ENCODE results near the gene DDIT3. TPM values are rescaled to one million over a fixed set of nuclear protein-coding genes. Genes with fewer than 3 reads are reported as not detected.

DDIT3 gene
- total and polyA plus RNA-seq, 7 experiments from 2014 or later, result 15.9 to 124 (median 48.8) TPM

GRCh38 chr12:57543581-57543980, 23.3 kb upstream of the DDIT3 start:
- Mint-ChIP-seq H3K36me3 (peaks cover 0 to 7% (median 3%) of the 10 kb centered on the region in 5 donors), H3K27ac (peak overlapping the region in 5 of 9 donors; percentile 22 to 87 (median 52)), H3K4me3 (no peak overlapping the region), H3K27me3 (peaks cover 0 to 9% (median 0%) of the 10 kb centered on the region in 5 donors), H3K4me1 (peaks cover 30 to 51% (median 39%) of the 10 kb centered on the region in 7 donors), H3K9me3 (no peaks in the 10 kb centered on the region)
- Histone ChIP-seq H3K4me3 (ENCODE audit: low read length) (no peak overlapping the region), H3K4me1 (ENCODE audit: control insufficient read depth in 2 of 2, insufficient read depth in 2 of 2, low read length in 2 of 2) (peaks cover 10 to 12% of the 10 kb centered on the region in 2 donors), H3K27ac (ENCODE audit: low read depth, low read length) (peak overlapping the region; percentile 24), H3K9me3 (ENCODE audit: control insufficient read depth in 2 of 3, low read length in 3 of 3) (no peaks in the 10 kb centered on the region), H3K36me3 (ENCODE audit: control insufficient read depth in 2 of 3, insufficient read depth in 3 of 3, low read length in 3 of 3) (peaks cover 0 to 12% (median 0%) of the 10 kb centered on the region in 3 experiments), H3K27me3 (ENCODE audit: control insufficient read depth in 2 of 2, insufficient read depth in 2 of 2, low read length in 2 of 2) (no peaks in the 10 kb centered on the region)
- ChIA-PET CTCF (no interaction called here), POLR2A (interaction anchor here (0.6 to 1.0 kb wide), 3 partner anchors 13 to 205 kb away, joined by 3 read pairs; no protein-coding TSS in a partner anchor)
- ATAC-seq, result no peak
- DNase-seq, result no peak
- intact Hi-C loops (cut with micrococcal nuclease), result no loop called here

GRCh38 chr12:57541717-57542116, 21.4 kb upstream of the DDIT3 start:
- H3K4me3 Mint-ChIP-seq, result no peak overlapping the region
- Histone ChIP-seq H3K36me3 (ENCODE audit: control insufficient read depth in 2 of 3, insufficient read depth in 3 of 3, low read length in 3 of 3) (peaks cover 0 to 16% (median 0%) of the 10 kb centered on the region in 3 experiments), H3K4me3 (ENCODE audit: low read length) (no peak overlapping the region), H3K27ac (ENCODE audit: low read depth, low read length) (no peak overlapping the region), H3K9me3 (ENCODE audit: control insufficient read depth in 2 of 3, low read length in 3 of 3) (no peaks in the 10 kb centered on the region), H3K27me3 (ENCODE audit: control insufficient read depth in 2 of 2, insufficient read depth in 2 of 2, low read length in 2 of 2) (no peaks in the 10 kb centered on the region), H3K4me1 (ENCODE audit: control insufficient read depth in 2 of 2, insufficient read depth in 2 of 2, low read length in 2 of 2) (peaks cover 8 to 10% of the 10 kb centered on the region in 2 donors)
- H3K36me3 Mint-ChIP-seq, result peaks cover 0 to 10% (median 6%) of the 10 kb centered on the region in 5 donors
- no peaks in the 10 kb centered on the region for H3K9me3 Mint-ChIP-seq
- ATAC-seq (no peak), DNase-seq (no peak)
- peaks cover 22 to 41% (median 33%) of the 10 kb centered on the region in 7 donors for H3K4me1 Mint-ChIP-seq
- H3K27me3 Mint-ChIP-seq, result no peaks in the 10 kb centered on the region
- H3K27ac Mint-ChIP-seq, result no peak overlapping the region
- CTCF ChIA-PET, result no interaction called here
- POLR2A ChIA-PET, result interaction anchor here (1.5 kb wide), 2 partner anchors 56 to 62 kb away, joined by 3 to 4 read pairs; partner anchors contain the start of gene ARHGAP9
- intact Hi-C loops (cut with micrococcal nuclease), result no loop called here

- H3K4me1 ChIP-seq (ENCODE audit: control insufficient read depth in 2 of 2, insufficient read depth in 2 of 2, low read length in 2 of 2), result peaks cover 3% of the 10 kb centered on the region in 2 donors
- no peak overlapping the region for H3K27ac ChIP-seq (ENCODE audit: low read depth, low read length)
- intact Hi-C loops (cut with micrococcal nuclease), result no loop called here
- no peaks in the 10 kb centered on the region for H3K27me3 Mint-ChIP-seq
- POLR2A ChIA-PET, result interaction anchor here (1.0 to 1.8 kb wide), 4 partner anchors 10 to 61 kb away, joined by 3 to 5 read pairs (median 4); partner anchors contain the start of gene ARHGAP9
- H3K4me3 Mint-ChIP-seq, result no peak overlapping the region
- CTCF ChIA-PET, result interaction anchor here (0.7 kb wide), 1 partner anchor 430 kb away, joined by 3 read pairs; the partner anchor contains the start of gene STAT6
- DNase-seq (no peak), ATAC-seq (no peak)
- no peak overlapping the region for H3K4me3 ChIP-seq (ENCODE audit: low read length)
- peaks cover 0 to 15% (median 0%) of the 10 kb centered on the region in 3 experiments for H3K36me3 ChIP-seq (ENCODE audit: control insufficient read depth in 2 of 3, insufficient read depth in 3 of 3, low read length in 3 of 3)
- H3K27ac Mint-ChIP-seq, result peak overlapping the region in 1 of 9 donors; percentile 7
- peaks cover 0 to 10% (median 6%) of the 10 kb centered on the region in 5 donors for H3K36me3 Mint-ChIP-seq
- H3K9me3 ChIP-seq (ENCODE audit: control insufficient read depth in 2 of 3, low read length in 3 of 3), result no peaks in the 10 kb centered on the region
- H3K4me1 Mint-ChIP-seq, result peaks cover 16 to 34% (median 28%) of the 10 kb centered on the region in 7 donors
- no peaks in the 10 kb centered on the region for H3K27me3 ChIP-seq (ENCODE audit: control insufficient read depth in 2 of 2, insufficient read depth in 2 of 2, low read length in 2 of 2)
- H3K9me3 Mint-ChIP-seq, result no peaks in the 10 kb centered on the region
Observed at GRCh38 chr12:57541001-57541400, 20.7 kb upstream of the DDIT3 start.

DNA sequence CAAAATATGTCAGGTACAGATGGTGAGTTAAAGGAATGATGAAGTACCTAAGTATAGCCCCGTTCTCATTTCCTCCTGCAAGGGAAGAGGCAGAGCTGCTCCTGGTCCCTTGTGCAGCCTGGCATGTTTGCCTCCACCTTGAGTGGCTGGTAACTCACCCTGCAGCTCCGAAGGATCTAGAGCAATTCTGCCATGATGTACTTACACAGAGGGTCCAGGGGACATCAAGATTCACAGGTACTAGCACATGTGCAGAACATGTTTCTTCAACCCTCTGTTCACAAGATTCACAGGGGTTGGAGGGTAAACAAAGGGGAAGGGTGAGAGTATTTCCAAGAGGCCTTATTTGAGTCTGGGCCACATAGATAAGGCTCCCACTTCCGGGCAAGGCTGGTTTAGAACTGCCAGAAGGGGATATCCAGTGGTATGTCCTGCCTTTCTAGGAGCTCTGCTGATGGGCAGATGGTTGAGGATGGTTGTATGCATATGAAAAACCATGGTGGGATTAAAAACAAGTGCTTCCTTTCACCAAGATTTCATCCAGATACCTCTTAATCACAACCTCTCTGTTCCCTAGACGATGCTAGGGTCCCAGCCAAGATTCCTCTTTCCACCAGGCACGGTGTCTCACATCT, 18.9 kb upstream of the DDIT3 start:
- CTCF ChIA-PET, result interaction anchor here (1.1 kb wide), 1 partner anchor 15 kb away, joined by 3 read pairs; no protein-coding TSS in a partner anchor
- intact Hi-C loops (cut with micrococcal nuclease), result no loop called here
- no peaks in the 10 kb centered on the region for H3K9me3 Mint-ChIP-seq
- H3K4me3 Mint-ChIP-seq, result no peak overlapping the region
- H3K4me1 Mint-ChIP-seq, result peaks cover 6 to 19% (median 14%) of the 10 kb centered on the region in 7 donors
- H3K36me3 Mint-ChIP-seq, result peaks cover 0 to 19% (median 7%) of the 10 kb centered on the region in 5 donors
- H3K27me3 ChIP-seq (ENCODE audit: control insufficient read depth in 2 of 2, insufficient read depth in 2 of 2, low read length in 2 of 2), result no peaks in the 10 kb centered on the region
- POLR2A ChIA-PET, result interaction anchor here (1.8 to 2.0 kb wide), 2 partner anchors 15 kb away, joined by 5 to 6 read pairs; no protein-coding TSS in a partner anchor
- H3K9me3 ChIP-seq (ENCODE audit: control insufficient read depth in 2 of 3, low read length in 3 of 3), result no peaks in the 10 kb centered on the region
- no peak overlapping the region for H3K4me3 ChIP-seq (ENCODE audit: low read length)
- peak overlapping the region in 1 of 9 donors; percentile 60 for H3K27ac Mint-ChIP-seq
- H3K27ac ChIP-seq (ENCODE audit: low read depth, low read length), result no peak overlapping the region
- H3K36me3 ChIP-seq (ENCODE audit: control insufficient read depth in 2 of 3, insufficient read depth in 3 of 3, low read length in 3 of 3), result peaks cover 0 to 28% (median 0%) of the 10 kb centered on the region in 3 experiments
- no peaks in the 10 kb centered on the region for H3K27me3 Mint-ChIP-seq
- DNase-seq, result no peak
- no peaks in the 10 kb centered on the region for H3K4me1 ChIP-seq (ENCODE audit: control insufficient read depth in 2 of 2, insufficient read depth in 2 of 2, low read length in 2 of 2)
- no peak for ATAC-seq

GRCh38 chr12:57536597-57536942, 16.3 kb upstream of the DDIT3 start:
- no peaks in the 10 kb centered on the region for H3K27me3 ChIP-seq (ENCODE audit: control insufficient read depth in 2 of 2, insufficient read depth in 2 of 2, low read length in 2 of 2)
- DNase-seq, result no peak
- Mint-ChIP-seq H3K27me3 (no peaks in the 10 kb centered on the region), H3K27ac (no peak overlapping the region), H3K4me3 (no peak overlapping the region), H3K9me3 (no peaks in the 10 kb centered on the region), H3K4me1 (peaks cover 0 to 11% (median 5%) of the 10 kb centered on the region in 7 donors), H3K36me3 (peaks cover 6 to 38% (median 20%) of the 10 kb centered on the region in 5 donors)
- H3K9me3 ChIP-seq (ENCODE audit: control insufficient read depth in 2 of 3, low read length in 3 of 3), result no peaks in the 10 kb centered on the region
- no peak for ATAC-seq
- no peaks in the 10 kb centered on the region for H3K4me1 ChIP-seq (ENCODE audit: control insufficient read depth in 2 of 2, insufficient read depth in 2 of 2, low read length in 2 of 2)
- H3K4me3 ChIP-seq (ENCODE audit: low read length), result no peak overlapping the region
- H3K36me3 ChIP-seq (ENCODE audit: control insufficient read depth in 2 of 3, insufficient read depth in 3 of 3, low read length in 3 of 3), result peaks cover 3 to 55% (median 12%) of the 10 kb centered on the region in 3 experiments
- H3K27ac ChIP-seq (ENCODE audit: low read depth, low read length), result no peak overlapping the region
- ChIA-PET CTCF (no interaction called here), POLR2A (interaction anchor here (0.6 kb wide), 1 partner anchor 141 kb away, joined by 3 read pairs; no protein-coding TSS in a partner anchor)
- intact Hi-C loops (cut with micrococcal nuclease), result no loop called here

GRCh38 chr12:57535764-57536596, 15.7 kb upstream of the DDIT3 start:
- Mint-ChIP-seq H3K27me3 (no peaks in the 10 kb centered on the region), H3K36me3 (peaks cover 6 to 41% (median 21%) of the 10 kb centered on the region in 5 donors), H3K27ac (peak overlapping the region in 4 of 9 donors; percentile 49 to 63 (median 58)), H3K4me1 (peaks cover 0 to 9% (median 5%) of the 10 kb centered on the region in 7 donors), H3K4me3 (no peak overlapping the region), H3K9me3 (no peaks in the 10 kb centered on the region)
- H3K4me1 ChIP-seq (ENCODE audit: control insufficient read depth in 2 of 2, insufficient read depth in 2 of 2, low read length in 2 of 2), result no peaks in the 10 kb centered on the region
- no peak for DNase-seq
- no peaks in the 10 kb centered on the region for H3K9me3 ChIP-seq (ENCODE audit: control insufficient read depth in 2 of 3, low read length in 3 of 3)
- no peak overlapping the region for H3K4me3 ChIP-seq (ENCODE audit: low read length)
- no peak for ATAC-seq
- H3K36me3 ChIP-seq (ENCODE audit: control insufficient read depth in 2 of 3, insufficient read depth in 3 of 3, low read length in 3 of 3), result peaks cover 3 to 60% (median 12%) of the 10 kb centered on the region in 3 experiments
- H3K27me3 ChIP-seq (ENCODE audit: control insufficient read depth in 2 of 2, insufficient read depth in 2 of 2, low read length in 2 of 2), result no peaks in the 10 kb centered on the region
- CTCF ChIA-PET, result no interaction called here
- intact Hi-C loops (cut with micrococcal nuclease), result no loop called here
- POLR2A ChIA-PET, result interaction anchor here (0.6 to 2.5 kb wide), 2 partner anchors 12 to 227 kb away, joined by 3 to 8 read pairs; no protein-coding TSS in a partner anchor
- no peak overlapping the region for H3K27ac ChIP-seq (ENCODE audit: low read depth, low read length)
